DMS 273 treated with DMSO at 0.1 percent for 48 hours (cell line): Measurements from ENCODE around the gene MMP15.
"Not testable (repeated sequence)": the region's sequence is repeated elsewhere in the genome, so short reads cannot be mapped to it uniquely, and the experiment has no call there.

Source experiments
- DNase-seq: peaks from one replicate; lab custom pipeline; 2025; lab: John Stamatoyannopoulos, UW

MMP15 gene

DNA sequence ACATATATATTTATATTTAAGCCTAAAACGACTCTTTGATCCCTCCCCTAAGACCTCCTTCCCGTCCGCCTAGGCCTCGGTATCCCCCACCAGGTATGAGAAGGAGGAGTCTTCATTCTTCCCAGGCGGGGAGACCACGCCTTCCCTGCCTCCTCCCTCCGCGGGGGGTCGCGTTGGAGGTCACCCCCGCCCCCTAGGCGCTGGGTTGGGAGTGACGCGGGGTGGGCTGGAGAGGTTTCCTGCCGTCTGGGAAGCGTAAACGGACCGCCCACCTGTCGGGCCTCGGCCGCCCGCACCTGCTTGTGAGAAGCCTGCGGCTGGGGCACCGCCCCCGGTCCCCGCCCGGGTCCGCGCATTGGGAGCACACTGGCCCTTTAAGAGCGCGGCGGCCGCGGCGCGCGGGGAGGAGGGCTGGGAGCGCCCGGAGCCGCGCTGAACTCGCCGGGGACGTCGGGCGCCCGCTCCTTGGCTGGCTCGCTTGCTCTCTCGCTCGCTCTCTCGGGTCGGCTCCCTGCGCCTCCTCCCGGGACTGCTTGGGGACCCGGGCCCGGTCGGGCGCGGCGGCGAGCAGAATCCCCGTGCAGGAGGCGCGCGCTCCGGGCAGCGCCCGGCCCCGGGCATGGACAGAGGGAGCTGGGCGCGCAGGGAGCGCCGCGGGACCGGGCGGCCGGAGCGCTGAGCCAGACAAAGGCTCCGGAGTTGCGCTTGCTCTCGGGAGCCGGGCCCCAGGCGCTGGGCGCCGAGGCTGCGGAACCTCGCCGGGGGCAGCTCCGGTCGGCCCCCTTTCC lies at the start of gene MMP15:
MMP15 (plus strand) TSS at position 404 of the 788 bp plus-strand sequence. CDS start 597 bp downstream, outside the sequence.
- DNase-seq, result no peak

DNA sequence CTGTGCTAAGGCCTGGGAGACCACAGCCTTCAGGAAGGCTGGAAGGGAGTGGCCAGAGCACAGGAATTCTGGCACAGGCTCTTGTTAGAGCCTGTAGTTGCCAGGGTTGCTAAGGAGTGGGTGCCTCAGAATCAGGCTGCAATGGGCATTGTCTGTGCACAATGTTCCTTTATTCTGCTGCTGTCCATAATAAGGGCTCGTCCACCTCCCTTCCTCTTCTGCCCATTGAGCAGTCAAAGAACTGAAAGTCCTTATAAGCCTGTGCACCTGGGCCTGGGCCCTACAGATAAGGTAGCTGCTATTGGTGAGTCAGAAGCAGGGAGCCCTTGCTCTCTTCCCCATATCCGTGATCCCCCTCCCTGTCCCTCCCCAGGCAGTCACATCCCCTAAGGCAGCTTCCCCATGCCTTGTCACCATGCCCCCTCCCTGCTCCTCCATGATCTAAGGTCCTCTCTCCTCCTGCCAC lies 49.2 kb upstream of the MMP15 start:
- DNase-seq, result no peak

DNA sequence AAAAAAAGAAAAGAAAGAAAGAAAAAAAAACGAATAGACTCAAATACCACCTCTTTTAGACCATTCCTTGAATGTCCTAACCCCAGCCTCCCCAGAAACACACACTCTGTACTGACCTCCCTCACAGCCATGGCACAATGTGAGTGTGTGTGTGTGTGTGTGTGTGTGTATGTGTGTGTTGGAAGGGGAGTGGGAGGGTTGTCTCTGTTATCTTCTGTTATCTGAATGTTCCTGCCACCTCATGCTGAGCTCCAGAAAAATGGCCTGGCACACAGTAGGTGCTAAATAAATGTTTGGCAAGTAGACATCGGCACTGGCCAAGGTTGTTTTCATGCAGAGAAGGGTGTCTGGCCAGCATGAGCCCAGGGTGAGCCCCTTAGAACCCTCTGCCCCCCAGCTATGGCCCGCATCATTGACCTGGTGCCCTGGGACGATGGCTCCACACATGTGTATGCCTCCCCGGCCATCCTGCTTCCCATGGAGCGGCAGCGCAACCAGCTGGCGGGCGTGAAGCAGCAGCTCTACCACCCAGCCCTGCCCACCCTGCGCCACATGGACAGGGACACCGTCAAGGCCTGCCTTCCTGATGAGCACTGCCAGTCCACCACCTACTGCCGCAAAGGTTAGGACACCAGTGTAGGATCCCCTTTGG lies 48.0 kb upstream of the MMP15 start:
- DNase-seq, result no peak

DNA sequence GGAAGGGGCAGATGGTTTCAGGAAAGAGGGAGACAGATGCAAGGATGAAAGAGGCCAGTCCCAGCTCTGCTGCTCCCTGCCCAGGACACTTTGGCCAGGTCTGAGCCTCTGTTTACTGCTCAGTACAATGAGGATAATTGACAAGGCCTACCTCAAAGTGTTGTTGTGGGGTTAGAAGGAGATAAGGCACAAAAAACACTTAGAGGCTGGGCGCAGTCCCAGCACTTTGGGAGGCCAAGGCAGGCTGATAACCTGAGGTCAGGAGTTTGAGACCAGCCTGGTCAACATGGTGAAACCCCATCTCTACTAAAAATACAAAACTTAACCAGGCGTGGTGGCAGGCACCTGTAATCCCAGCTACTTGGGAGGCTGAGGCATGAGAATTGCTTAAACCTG lies 47.5 kb upstream of the MMP15 start:
- DNase-seq, result not testable (repeated sequence)

DNA sequence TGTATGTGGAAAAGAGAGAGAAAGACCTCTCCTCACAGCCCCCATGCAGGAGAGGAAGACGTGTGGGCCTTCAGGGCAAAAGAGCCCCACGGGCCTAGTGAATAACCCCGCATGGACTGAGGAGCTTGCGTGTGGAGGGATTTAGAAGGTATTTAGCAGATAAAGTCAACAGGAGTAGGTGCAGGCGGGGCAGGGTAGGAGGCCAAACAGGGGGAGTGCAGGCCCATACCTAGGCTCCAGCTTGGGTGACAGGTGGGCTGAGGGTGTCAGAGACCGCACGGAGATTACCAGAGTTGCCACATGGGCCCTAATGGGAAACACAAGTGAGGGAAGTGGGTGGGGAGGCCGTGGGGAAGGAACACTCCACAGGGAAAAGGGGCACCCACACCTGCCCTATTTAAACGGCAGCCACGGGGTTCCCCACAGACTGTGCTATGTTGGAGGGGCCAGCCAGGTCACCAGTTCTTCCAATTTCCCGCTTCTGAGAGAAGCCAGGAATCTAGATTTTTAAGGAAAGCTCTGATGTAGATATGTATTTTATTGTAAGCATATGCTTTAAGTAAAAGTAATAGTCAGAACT lies 46.5 kb upstream of the MMP15 start:
- no peak for DNase-seq

DNA sequence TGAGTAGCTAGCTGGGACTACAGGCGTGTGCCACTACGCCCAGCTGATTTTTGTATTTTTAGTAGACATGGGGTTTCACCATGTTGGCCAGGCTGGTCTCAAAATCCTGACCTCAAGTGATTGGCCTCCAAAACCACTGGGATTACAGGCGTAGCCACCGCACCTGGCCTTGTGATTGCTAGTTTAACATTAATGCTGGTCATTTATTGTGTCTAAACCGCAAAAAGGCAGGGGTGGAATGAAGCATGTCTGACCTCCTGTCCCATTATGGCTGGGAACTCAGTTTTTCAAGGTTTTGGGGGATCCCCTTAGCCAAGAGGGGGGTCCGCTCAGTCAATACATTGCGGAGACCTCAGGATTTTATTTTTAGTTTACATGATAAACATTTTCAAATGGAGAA lies 43.9 kb upstream of the MMP15 start:
- no peak for DNase-seq

DNA sequence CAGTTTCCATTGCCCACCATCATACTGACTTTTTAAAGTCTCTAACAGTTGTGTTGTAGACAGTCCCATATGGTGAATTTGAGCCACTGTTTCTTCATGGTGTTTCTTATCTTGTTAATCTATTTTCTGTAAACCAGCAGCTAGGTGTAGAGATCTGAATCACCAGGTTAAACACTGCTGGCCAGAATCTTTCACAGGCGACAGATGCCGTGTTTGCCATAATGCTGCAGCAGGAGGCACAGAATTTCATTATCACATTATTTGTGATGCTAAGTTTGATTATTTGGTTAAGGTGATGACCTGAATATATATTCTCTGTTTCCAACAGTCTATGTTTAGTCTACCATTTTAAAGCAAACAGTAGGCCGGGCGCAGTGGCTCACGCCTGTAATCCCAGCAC lies 43.2 kb upstream of the MMP15 start:
- DNase-seq, result peak; percentile 39

DNA sequence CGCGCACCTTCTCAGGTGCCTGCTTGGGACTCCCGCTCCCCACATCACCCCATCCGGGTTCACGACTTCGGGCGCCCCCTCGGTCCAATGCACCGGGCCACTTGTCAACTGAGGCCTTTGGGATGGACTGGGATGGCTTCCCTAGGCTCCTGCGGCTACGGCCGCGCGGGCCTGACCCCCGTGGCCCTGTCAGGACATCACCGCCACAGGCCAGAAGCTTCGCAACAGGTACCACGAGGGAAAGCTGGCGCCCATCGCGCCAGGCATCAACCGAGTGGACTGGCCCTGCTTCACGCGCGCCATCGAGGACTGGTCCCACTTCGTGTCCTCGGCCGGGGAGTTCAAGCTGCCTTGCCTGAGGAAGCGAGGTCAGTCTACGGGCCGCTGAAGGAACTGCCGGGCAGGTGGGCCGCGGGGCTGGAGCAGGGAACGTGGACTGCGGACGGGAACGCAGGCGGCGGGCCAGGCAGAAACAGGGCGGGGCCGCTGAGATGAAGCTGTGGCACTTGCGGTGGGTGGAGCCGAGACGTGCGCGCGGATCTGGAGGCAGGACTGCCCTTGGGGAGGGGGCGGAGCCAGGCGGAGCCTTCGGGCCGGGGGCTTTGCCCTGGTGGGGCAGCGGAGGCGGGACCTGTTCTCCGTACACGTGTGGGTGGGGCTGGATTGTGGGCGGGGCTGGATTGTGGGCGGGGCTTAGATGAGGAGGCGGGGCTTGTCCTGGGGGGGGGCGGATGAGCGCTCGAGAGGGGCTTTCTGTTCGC lies 40.9 kb upstream of the MMP15 start:
- DNase-seq, result no peak

DNA sequence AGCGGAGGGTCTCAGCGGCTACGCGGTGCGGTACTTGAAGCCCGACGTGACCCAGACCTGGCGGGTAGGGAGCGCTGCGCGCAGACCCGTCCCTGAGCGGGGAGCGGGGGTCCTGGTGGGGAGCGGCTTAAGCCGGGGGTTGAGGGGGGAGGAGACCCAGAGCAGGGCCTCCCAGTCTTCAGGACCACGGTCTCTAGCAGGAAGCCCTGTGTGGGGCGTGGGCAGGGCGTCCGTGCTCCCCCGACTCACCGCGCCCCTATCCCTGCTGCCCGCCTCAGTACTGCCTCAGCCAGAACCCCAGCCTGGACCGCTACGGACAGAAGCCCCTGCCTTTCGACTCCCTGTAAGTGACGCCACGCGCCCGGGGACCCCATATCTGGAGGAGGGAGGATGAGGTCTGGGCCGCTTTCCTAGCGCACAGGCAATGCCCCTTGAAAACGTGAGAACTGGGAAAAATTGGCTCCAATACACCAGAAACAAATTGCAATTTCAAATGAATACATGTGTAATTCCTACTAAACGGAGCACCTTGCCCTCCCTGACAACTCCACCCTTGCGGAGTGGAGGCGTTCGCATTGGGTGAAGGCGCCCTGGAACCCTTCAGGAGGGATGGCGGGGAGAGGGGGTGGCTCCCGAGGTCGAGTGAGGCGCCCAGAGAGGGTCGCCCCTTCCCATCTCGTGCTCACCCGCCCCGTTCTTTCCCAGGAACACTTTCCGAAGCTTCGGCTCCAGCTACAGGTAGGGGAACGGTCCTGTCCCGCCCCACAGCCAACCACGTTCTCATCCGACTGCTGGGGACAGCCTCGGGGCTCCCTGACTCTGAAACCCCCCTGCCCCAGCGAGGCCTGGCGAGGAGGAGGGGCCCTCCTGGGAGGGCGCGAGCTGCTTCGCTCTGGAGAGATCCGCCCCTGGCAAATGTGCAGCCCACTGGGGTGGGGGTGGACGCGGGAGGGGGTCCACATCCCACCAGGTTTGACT lies 40.1 kb upstream of the MMP15 start:
- DNase-seq, result no peak

DNA sequence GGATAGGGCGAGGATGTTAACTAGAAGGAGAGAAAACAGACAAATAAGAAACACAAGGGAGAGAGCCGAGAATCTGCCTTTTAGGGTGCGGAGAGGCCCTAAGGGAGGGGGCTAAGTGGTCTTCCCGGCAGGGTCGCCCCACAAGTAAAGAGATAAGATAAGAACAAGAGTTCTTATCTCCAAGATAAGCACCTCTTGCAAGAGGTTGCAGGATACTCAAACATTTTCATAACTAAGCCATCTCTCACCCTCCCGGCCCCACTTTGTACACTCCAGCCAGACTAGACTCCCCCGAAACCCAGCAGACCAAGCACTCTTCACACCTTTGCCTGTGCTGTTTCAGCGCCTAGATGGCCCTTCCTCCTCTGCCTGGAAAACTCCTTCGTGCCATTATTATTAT lies 39.4 kb upstream of the MMP15 start:
- DNase-seq, result no peak

DNA sequence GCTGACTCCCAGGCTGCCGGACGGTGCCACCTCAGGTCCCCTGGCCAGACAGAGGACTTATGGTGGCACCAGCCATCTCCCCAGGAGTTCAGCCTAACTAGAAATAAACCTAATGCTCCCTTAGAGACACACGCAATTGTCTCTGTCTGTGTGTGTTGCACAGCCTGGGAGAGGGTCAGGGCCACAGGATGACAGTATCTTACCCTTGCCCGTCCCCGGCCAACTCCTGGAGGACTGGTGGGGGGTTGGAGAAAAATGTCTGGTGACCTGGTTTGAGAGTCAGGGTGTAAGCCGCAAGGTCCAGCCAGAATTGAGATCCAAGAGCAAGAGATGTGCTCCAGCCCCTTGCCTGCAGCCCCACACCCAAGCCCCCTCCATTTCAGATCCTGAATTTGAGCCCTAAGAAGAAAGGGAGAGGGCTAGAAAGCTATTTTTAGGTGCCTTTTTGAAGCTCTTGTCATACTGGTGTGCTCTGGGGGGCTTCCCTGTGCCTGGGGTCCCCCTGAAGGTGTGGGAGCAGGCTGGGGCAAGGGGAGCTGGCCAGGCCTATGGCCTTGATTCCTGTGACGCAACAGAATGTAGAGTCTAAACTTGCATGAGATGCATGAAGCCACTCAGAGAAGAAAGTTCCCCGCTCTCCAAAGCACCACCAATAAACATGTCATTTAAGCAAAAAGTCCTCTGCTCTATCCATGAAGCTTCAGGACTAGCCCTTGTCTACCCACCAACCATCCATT lies 37.9 kb upstream of the MMP15 start:
- DNase-seq, result no peak

DNA sequence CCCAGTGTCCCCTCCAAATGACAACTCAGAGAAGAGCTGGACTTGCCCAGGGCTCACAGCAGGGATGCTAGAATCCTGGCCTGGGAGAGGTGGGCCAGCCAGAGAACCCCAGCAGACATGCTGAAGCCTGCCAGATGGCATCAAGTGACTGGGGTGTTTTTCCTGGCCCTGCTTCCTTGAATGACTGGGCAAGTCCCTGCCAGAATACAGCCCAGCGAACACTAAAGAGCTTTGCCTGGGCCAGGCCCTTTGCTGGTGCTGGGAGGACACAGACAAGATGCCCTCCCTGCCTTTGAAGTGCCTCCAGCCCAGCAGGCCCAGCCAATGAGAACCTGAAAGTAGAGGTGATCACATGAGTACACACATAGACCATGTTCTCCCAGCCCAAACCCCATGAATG lies 36.6 kb upstream of the MMP15 start:
- peak; percentile 60 for DNase-seq

DNA sequence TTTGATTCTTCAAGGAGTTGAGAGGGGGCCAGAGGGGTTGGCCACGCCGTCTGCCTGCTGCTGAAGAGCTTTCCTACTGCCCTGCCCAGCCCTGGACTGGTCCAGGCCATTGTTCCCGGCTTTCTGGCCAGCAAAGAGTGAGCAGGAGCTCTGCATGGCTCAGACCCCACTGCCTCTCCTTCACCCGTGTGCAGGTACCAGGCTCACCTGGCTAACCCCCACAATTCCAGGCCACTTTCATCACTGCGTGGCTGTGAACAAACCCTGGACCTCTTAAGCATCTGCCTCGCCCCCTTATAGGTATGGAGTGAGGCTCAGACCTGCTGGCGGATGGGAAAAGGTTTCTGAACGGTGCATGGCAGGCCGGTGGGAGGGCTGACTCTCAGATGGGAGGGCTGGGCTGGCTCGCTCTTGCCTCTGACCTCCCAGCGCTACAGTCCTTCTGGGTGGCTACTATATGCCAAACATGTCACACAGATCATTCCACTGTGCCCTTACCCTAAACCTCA lies 33.9 kb upstream of the MMP15 start:
- no peak for DNase-seq

DNA sequence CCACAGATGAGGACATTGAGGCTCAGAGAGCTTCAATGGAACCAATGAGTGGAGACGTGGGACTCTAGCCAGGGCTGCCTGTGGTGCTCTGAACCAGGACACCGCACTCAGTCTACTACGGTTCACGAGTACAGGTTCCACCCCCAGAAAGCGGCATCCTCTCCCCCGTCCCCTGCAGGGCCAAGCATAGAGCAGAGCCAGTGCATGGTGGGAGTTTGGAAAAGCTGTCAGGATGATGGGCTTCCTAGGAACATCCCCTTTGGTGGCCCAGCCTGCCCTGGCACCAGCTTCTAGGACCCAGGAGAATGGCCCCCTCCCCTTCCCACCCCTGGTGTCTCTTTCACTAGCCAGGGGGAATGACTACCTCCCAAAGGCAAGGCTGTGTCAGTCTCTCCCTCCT lies 33.5 kb upstream of the MMP15 start:
- DNase-seq, result no peak

DNA sequence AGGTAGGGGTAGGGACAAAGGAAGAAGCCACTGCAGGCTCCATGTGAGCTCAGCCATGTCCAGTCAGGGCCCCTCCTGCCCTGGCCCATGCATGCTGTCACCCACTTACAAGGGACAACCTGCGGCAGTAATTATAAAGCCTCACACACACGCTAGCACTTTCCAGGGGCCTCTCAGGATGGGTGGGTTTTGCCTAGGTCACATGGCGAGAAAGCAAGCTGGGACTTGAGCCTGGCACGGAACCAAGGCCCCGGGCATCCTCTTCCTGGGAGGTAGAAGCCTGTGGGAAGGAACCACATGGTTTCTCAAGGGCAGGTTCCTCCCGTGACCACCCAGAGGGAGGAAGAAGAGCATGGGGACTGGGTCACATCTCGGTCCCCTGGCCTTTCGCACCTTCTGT lies 32.1 kb upstream of the MMP15 start:
- DNase-seq, result no peak

DNA sequence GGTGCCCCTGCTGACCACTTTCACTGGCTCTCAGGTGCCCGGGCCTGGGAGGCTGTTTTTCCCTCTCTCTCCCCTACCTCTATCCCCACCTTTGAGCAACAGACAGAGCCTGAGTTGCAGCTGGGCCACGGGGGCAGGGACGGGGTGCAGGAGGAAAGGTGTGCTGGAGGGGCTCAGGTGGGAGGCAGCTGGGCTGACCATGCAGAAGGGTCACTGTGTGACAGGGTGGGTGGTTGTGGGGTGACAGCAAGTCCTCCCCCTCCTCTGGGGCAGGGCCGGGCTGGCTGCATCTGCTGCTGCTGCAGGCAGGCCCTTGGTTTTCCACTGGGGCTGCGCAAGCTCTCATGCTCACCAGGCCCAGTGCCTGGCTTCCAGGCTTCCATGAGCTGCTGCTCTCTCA lies 31.7 kb upstream of the MMP15 start:
- no peak for DNase-seq

DNA sequence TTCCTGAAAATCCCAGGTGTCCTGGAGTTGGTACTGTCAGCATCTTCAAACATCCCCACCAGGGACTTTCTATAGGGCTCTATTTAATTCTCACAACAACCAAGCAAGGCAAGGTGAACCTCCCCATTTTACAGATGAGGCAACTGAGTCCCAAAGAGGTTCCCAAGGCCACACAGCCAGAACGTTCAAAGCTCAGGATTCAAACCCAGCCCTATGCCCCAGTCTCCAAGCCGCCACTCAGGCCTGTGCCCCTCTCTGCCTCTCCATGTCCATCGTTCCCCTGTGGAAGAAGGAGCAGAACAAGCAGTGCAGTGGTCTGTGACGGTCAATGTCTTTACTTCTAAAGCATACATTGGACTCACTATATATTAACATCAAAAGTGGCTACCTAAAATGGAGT lies 31.2 kb upstream of the MMP15 start:
- DNase-seq, result no peak

DNA sequence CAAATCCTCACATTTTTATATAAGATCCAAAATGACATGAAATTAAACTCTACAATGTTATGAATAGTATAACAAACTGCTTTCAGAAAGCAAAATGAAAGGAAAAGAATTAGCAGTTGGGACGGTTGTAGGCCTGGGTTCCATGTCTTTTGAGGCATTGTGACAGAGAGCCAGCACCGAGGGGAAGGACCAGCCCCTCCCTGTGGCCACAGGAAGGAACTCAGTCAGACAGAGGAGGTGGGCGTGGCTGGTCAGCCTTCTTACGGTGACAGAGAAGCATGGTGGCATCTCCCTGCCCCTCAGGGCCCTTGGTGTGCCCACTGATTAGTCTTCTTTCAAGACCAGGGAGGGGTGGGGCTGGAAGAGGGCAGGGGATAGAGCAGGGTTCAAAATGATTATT lies 30.8 kb upstream of the MMP15 start:
- DNase-seq, result no peak

DNA sequence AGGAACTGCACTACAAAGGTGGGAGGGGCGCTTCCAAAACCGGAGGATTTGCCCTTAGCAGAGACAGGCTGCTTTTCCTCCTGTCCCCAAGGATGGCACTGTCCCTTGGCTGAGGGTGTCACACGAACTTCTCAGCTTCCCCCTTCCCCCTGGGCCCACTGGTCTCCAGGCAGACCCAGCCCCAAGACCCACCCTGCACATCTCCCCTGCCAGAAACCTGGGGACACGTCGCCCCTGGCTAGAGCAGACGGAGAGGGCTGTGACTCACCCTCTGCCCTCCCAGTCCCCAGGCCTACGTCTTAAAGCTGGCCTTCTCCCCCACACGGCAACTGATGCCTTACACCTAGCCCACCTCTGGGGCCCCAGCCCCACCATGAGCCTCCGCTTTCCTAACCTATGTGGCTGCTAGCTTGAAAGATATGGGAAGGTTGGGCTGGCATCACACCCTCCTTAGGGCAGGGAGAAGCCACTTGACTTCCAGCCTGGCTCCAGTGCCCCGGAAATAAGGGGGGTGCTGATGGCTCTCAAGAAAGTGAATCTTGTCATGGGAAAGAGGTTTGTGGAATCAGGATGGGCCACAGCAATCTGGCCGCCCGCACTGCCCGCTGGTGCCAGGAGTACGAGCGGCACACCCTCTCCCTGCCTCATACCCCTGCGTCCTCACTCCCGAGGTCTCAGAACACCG lies 29.7 kb upstream of the MMP15 start:
- no peak for DNase-seq
